GM10266 (cell line): ENCODE measurements around the gene IPCEF1.

Source experiments
- DNase-seq: peaks from one replicate; pipeline ENCODE4 v3.0.0; 2012; ENCODE audit errors: extremely low spot score
- CTCF ChIP-seq: IDR thresholded peaks from 2 replicates; pipeline ENCODE4 v1.5.1; 2012; ENCODE audit warnings: mild to moderate bottlenecking, low read depth; ENCODE audit not compliant: control insufficient read depth, insufficient read depth; ENCODE audit errors: missing control alignments

Gene IPCEF1

GRCh38 chr6:154140743-154141142 is 215.9 kb downstream of the IPCEF1 start:
- no peak for DNase-seq

GRCh38 chr6:154139892-154140291 is 216.7 kb downstream of the IPCEF1 start:
- no peak for TF ChIP-seq CTCF

More at GRCh38 chr6:154140743-154141142, 215.9 kb downstream of the IPCEF1 start:
- TF ChIP-seq CTCF: no peak

GRCh38 chr6:154138793-154139192 is 217.8 kb downstream of the IPCEF1 start:
- TF ChIP-seq CTCF: no peak
- DNase-seq: no peak

More at GRCh38 chr6:154139892-154140291, 216.7 kb downstream of the IPCEF1 start:
- no peak for DNase-seq

- DNase-seq: no peak
- TF ChIP-seq CTCF: no peak
Observed at GRCh38 chr6:154134471-154135147, 222.0 kb downstream of the IPCEF1 start.

- no peak for DNase-seq
- no peak for TF ChIP-seq CTCF
Observed at GRCh38 chr6:154127657-154128056, 228.9 kb downstream of the IPCEF1 start.

- DNase-seq: no peak
- no peak for TF ChIP-seq CTCF
Observed at GRCh38 chr6:154125421-154125820, 231.2 kb downstream of the IPCEF1 start.

- DNase-seq: no peak
- no peak for TF ChIP-seq CTCF
Observed at GRCh38 chr6:154123155-154123956, 233.2 kb downstream of the IPCEF1 start.
